K562 (cell line): ENCODE data around the gene NAA38.

Experiments
- CHD7 ChIP-seq: fragments of 200-600 bp; sonication (generic); IDR thresholded peaks from one replicate; pipeline ENCODE4 v1.6.1; 2012; ENCODE audit warnings: mild to moderate bottlenecking, low read depth, low read length, inconsistent platforms
- CTCF ChIP-seq, 3 experiments: IDR thresholded peaks in 2 of 3; conservative IDR thresholded peaks in 1 of 3; 2 replicates each; pipeline ENCODE4 v1.5.1; 2011 to 2012; ENCODE audit warnings: low read length in 3 of 3, mild to moderate bottlenecking in 3 of 3, control low read depth in 2 of 3, improper control_type of control experiment in 1 of 3, inconsistent platforms in 1 of 3, low read depth in 1 of 3, mixed read lengths in 1 of 3, moderate library complexity in 1 of 3; ENCODE audit not compliant: insufficient read depth in 2 of 3
- E2F1 ChIP-seq: sonication (generic); formaldehyde crosslinking; IDR thresholded peaks from 2 replicates; pipeline ENCODE4 v1.8.1; 2023; ENCODE audit warnings: mild to moderate bottlenecking, missing genetic modification reagents, moderate library complexity
- EZH2 ChIP-seq: IDR thresholded peaks from 2 replicates; pipeline ENCODE4 v1.6.1; 2012; ENCODE audit warnings: low read depth, mild to moderate bottlenecking, inconsistent platforms, low read length, borderline replicate concordance
- MXI1 ChIP-seq: IDR thresholded peaks from 2 replicates; pipeline ENCODE4 v1.6.1; 2011; ENCODE audit warnings: low read depth, mild to moderate bottlenecking, improper control_type of control experiment, low read length
- SAFB2 ChIP-seq: fragments of 200-400 bp; formaldehyde crosslinking; IDR thresholded peaks from 2 replicates; pipeline ENCODE4 v1.6.1; 2018; ENCODE audit warnings: borderline replicate concordance, low read length, low read depth, moderate library complexity; ENCODE audit not compliant: severe bottlenecking
- SMARCE1 ChIP-seq: fragments of 450-650 bp; IDR thresholded peaks from 2 replicates; pipeline ENCODE4 v1.7.1; 2016; ENCODE audit warnings: mild to moderate bottlenecking
- TAF9B ChIP-seq: fragments of 450-650 bp; IDR thresholded peaks from 2 replicates; pipeline ENCODE4 v1.6.1; 2018; ENCODE audit warnings: mild to moderate bottlenecking; ENCODE audit not compliant: partially characterized antibody
- ZNF785 ChIP-seq: fragments of 250-450 bp; sonication (Bioruptor Pico); IDR thresholded peaks from 2 replicates; pipeline ENCODE4 v1.4.0; 2020; ENCODE audit warnings: mild to moderate bottlenecking

- TF ChIP-seq SAFB2 (no peak), SMARCE1 (peak; percentile 30; the same call in 1 of the 2 replicates), EZH2 (no peak), E2F1 (CRISPR knock-in tag) (no peak), TAF9B (peak; percentile 39), CTCF (IDR thresholded peaks at IDR 0.05 in 2 of 3, conservative IDR thresholded peaks at IDR 0.05 in 1 of 3; ENCODE audit: insufficient read depth in 2 of 3, low read depth in 1 of 3, low read length in 3 of 3) (no peak), ZNF785 (no peak), CHD7 (no peak), MXI1 (no peak)
Observed at GRCh38 chr17:7838090-7839075, 19.0 kb downstream of the NAA38 start.
